Renal pelvis (tissue), 4 donors: ENCODE data around the gene ZMYM4. TPM values are rescaled to one million over a fixed set of nuclear protein-coding genes. Genes with fewer than 3 reads are reported as not detected.
A peak's percentile ranks its signal among the peaks of the same experiment; 100 is the strongest.
"Not testable (repeated sequence)": the region's sequence is repeated elsewhere in the genome, so short reads cannot be mapped to it uniquely, and the experiment has no call there.

ENCODE experiments used
- DNase-seq: peaks from one replicate; pipeline ENCODE4 v3.0.0-alpha.2; 2013
- polyA plus RNA-seq, 3 donors: library from polyadenylated mRNA; unstranded; fragments of 120-200 nt; gene quantifications; one replicate each; pipeline ENCODE4 v1.2.1, GENCODE V29; 2013; ENCODE audit not compliant: insufficient read length in 3 of 3

Gene ZMYM4
- polyA plus RNA-seq, 3 donors: 68.4 to 76.6 (median 74.2) TPM

DNA sequence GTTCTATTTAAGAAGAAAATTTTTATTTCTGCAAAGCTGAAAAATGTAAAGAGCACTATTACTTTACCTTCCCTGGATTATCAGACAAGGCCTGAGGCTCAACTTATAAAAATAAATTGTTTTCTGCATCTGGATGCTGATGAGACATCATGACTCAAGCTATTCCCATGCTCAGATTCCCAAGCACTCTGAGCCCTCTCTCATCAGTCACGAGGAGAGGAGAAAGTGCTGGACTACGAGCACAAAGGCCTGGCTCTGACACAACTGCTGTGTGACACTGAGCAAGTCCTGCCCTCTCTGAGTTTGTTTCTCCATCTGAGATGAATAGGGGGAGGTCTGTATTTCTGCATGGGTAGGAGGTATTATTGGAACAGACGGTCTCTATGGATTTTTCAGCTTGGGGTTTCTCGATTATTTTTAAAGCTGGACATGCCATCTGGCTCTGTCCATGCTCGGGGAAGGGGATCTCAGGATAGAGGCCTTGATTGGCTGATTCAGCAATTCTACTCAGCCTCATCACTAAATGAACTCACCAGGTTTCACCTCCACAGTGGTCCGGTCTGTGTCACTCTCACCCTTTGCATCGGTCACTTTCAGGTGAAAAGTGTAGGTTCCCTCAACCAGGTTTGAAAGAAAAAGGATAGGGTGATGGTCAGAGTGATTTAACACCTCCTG is 181.0 kb downstream of the ZMYM4 start:
- no peak for DNase-seq

- DNase-seq: peak; percentile 62
These were observed 182.6 kb downstream of the ZMYM4 start for GRCh38 chr1:35451125-35451528.

- DNase-seq: no peak
These were observed 183.7 kb downstream of the ZMYM4 start for GRCh38 chr1:35452106-35452774.

DNA sequence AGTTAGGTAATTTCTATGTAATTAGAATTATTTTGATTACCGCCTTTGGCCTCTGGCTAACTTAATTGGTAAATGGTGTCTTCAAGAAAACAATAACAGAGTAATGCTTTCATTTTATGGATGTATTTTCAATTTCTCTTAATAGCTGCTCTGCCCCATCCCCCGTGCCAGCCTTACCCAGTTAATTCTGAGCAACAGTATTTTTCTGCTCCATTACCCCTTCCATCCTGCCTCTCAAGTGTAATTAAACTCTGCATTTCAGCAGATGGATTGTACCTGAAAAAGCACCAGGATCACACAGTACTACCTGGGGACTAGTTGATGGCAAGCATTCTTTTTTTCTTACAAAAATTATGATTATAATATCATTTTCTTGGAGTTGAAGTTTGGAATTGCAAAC is 184.5 kb downstream of the ZMYM4 start:
- peak; percentile 17 for DNase-seq

GRCh38 chr1:35454176-35454575 is 185.7 kb downstream of the ZMYM4 start:
- no peak for DNase-seq

DNA sequence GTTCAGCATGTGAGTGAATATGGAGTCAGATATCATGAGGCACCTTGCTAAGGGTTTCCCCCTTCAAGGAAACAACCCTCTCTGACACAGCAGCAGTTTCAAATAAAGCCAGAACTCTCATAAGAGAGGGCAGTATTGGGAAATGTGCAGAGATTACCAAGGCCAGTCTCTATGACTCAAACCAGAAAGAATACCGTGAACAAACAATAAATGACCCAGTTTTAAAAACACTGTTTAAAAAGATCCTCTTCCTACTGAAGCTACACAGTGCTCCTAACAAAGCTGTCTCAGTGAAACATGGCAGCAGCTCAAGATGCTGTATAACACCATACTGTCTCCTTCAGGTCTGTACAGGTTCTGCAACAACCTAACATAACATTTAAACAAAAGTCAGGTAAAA is 186.1 kb downstream of the ZMYM4 start:
- no peak for DNase-seq

DNA sequence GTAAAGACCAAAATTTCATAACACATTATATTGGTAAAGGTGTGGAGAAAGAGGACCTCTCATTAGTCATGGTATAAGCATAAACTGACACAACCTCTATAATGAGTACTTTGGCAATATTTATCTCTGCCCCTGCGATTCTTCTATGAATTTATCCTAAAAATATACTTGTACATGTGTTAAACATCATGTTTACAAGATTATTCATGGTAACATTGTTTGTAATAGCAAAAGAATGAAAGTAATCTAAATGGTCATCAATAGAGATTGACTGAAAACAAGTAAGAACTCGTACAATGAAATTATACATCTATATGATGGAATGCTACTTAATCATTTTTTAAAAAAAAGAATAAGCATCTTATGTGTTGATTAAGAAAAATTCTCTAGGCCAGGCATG is 192.3 kb downstream of the ZMYM4 start:
- DNase-seq: no peak

DNA sequence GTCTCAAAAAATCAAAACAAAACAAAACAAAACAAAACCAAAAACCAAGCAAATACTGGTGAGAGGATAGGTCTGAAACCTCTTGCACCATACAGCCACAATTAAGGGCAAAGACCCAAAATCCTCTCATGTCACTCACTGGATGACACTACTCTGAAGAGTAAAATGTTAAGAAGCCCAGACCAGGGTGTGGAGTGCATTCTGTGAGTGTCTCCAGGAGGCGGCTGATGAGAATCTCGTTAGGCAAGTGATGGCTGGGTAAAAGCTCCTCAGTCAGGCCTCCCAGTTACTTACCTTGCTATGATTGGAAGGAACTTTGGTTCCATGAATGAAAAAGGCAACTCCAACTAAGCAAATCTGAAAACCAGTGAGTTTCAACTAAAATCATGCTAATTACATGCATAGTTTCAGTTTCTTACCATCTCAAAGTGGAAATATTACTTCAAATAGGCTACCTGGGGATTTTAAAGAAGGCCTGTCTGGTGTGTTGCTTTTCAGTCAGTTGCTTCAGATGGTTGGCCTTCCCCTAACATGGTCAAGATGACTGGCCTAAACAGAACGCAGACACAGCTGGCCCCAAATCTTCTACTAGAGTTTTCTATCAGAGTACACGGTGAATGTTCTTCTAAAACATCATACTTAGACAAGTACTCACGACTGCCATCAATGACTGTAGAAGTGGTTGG is 193.6 kb downstream of the ZMYM4 start:
- no peak for DNase-seq

DNA sequence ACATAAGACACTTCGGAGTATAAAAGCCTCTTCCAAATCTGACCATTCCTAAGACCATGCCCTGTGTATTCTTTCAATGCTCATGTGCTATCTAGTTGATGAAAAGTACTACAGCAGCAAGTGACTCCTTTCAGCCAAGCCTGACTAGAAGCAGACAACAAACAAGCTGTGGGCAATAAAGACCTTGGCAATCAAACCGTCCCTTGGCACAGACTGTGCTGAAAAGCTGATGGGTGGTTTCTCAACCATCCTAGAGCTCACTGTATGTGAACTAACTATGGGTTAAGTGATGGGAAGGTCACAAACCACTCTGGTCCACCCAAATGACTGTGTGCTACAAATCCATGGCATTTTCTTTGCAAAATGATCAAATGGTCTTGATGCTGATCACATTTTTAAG is 194.7 kb downstream of the ZMYM4 start:
- no peak for DNase-seq

DNA sequence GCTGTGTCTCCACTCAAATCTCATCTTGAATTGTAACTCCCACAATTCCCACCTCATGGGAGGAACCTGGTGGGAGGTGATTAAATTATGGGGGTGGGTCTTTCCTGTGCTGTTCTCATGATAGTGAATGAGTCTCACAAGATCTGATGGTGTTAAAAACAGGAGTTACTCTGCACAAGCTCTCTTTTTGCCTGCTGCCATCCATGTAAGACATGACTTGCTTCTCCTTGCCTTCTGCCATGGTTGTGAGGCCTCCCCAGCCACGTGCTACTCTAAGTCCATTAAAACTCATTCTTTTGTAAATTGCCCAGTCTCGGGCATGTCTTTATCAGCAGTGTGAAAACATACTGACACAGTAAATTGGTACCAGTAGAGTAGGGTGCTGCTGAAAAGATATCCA is 195.2 kb downstream of the ZMYM4 start:
- not testable (repeated sequence) for DNase-seq

DNA sequence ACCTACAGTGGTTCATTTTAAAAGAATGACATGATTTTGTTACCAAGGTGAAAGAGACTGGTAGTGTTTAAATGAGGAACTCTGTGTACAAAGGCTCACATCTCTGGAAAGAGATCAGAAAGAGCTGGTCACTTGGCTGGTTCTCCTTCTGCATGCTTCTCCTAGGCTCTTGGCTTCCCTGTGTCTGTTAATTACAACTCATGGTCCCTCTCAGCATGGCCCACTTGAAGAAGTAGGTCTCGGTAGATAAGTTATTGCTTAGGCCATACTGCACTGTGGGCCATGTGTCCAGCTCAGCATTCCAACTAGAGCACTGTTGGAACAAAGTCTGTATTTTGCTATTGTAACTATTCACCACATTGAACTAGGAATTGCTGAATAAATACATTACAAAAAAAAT is 197.6 kb downstream of the ZMYM4 start:
- no peak for DNase-seq

GRCh38 chr1:35470977-35471613 is 202.6 kb downstream of the ZMYM4 start:
- no peak for DNase-seq

Other genes with a start within 250 kb of the ZMYM4 start
- gene ZMYM6, start 236.8 kb upstream of the ZMYM4 start, polyA plus RNA-seq: 10 to 100 TPM; 14.3 to 24.7 (median 22.0) TPM
- gene ZMYM1, start 189.3 kb upstream of the ZMYM4 start, polyA plus RNA-seq: 10 to 100 TPM; 13.7 to 19.8 (median 19.4) TPM
- gene SFPQ, start 75.6 kb upstream of the ZMYM4 start, polyA plus RNA-seq: 100 to 1,000 TPM; 620 to 957 (median 852) TPM